H9 (cell line): ENCODE results near the gene MS4A15. TPM values are rescaled to one million over a fixed set of nuclear protein-coding genes. Genes with fewer than 3 reads are reported as not detected.

Experiments used
- DNase-seq: peaks from one replicate; pipeline ENCODE4 v3.0.0-alpha.2; 2017
- H2AFZ ChIP-seq: one replicate; pipeline ENCODE4 v1.6.1; 2013; ENCODE audit warnings: mild to moderate bottlenecking, low read length, control low read depth, moderate library complexity
- H2AK5ac ChIP-seq: 2 replicates; pipeline ENCODE4 v1.6.1; 2013; ENCODE audit warnings: low read length, control low read depth, mixed read lengths; ENCODE audit not compliant: insufficient read length
- H2BK120ac ChIP-seq: one replicate; pipeline ENCODE4 v1.6.1; 2013; ENCODE audit warnings: low read depth, mild to moderate bottlenecking, low read length, control low read depth, inconsistent platforms; ENCODE audit not compliant: poor library complexity, severe bottlenecking
- H2BK12ac ChIP-seq: 2 replicates; pipeline ENCODE4 v1.6.1; 2013; ENCODE audit warnings: low read length, control low read depth, mixed read lengths, low read depth; ENCODE audit not compliant: insufficient read length
- H2BK15ac ChIP-seq: 2 replicates; pipeline ENCODE4 v1.6.1; 2013; ENCODE audit warnings: low read depth, low read length, control low read depth
- H2BK20ac ChIP-seq: one replicate; pipeline ENCODE4 v1.6.1; 2013; ENCODE audit warnings: low read depth, mild to moderate bottlenecking, low read length, control low read depth, inconsistent platforms; ENCODE audit not compliant: poor library complexity, severe bottlenecking
- H2BK5ac ChIP-seq: 2 replicates; pipeline ENCODE4 v1.6.1; 2013; ENCODE audit warnings: low read length, control low read depth, mixed read lengths; ENCODE audit not compliant: insufficient read length
- H3K14ac ChIP-seq: 2 replicates; pipeline ENCODE4 v1.6.1; 2013; ENCODE audit warnings: low read length, control low read depth; ENCODE audit not compliant: insufficient read depth
- H3K18ac ChIP-seq: 2 replicates; pipeline ENCODE4 v1.6.1; 2013; ENCODE audit warnings: low read depth, mild to moderate bottlenecking, mixed read lengths, low read length, control low read depth; ENCODE audit not compliant: insufficient read length
- H3K23ac ChIP-seq: 2 replicates; pipeline ENCODE4 v1.6.1; 2013; ENCODE audit warnings: low read length, control low read depth, mixed read lengths, low read depth; ENCODE audit not compliant: insufficient read length
- H3K23me2 ChIP-seq: 2 replicates; pipeline ENCODE4 v1.6.1; 2013; ENCODE audit warnings: low read depth, mild to moderate bottlenecking, mixed read lengths, low read length, control low read depth; ENCODE audit not compliant: insufficient read length, poor library complexity, severe bottlenecking
- H3K27ac ChIP-seq: 2 replicates; pipeline ENCODE4 v1.5.1; 2013; ENCODE audit warnings: low read length, control low read depth, mixed read lengths, low read depth; ENCODE audit not compliant: insufficient read length
- H3K27me3 ChIP-seq: 2 replicates; pipeline ENCODE4 v1.6.1; 2013; ENCODE audit warnings: low read length, control low read depth, inconsistent platforms; ENCODE audit not compliant: insufficient read depth
- H3K4ac ChIP-seq: 2 replicates; pipeline ENCODE4 v1.6.1; 2013; ENCODE audit warnings: low read depth, mild to moderate bottlenecking, control low read depth, inconsistent platforms, low read length, moderate library complexity
- H3K4me1 ChIP-seq: 2 replicates; pipeline ENCODE4 v1.6.1; 2013; ENCODE audit warnings: low read length, control low read depth, inconsistent platforms; ENCODE audit not compliant: insufficient read depth
- H3K4me2 ChIP-seq: 2 replicates; pipeline ENCODE4 v1.6.1; 2013; ENCODE audit warnings: low read length, control low read depth, mixed read lengths; ENCODE audit not compliant: insufficient read length, insufficient read depth
- H3K56ac ChIP-seq: 2 replicates; pipeline ENCODE4 v1.6.1; 2013; ENCODE audit warnings: low read depth, mild to moderate bottlenecking, mixed read lengths, low read length, control low read depth; ENCODE audit not compliant: insufficient read length
- H3K79me1 ChIP-seq: 2 replicates; pipeline ENCODE4 v1.6.1; 2013; ENCODE audit warnings: low read depth, mild to moderate bottlenecking, moderate library complexity, low read length, control low read depth, inconsistent platforms; ENCODE audit not compliant: insufficient read depth, poor library complexity, severe bottlenecking
- H3K79me2 ChIP-seq: 2 replicates; pipeline ENCODE4 v1.6.1; 2013; ENCODE audit warnings: low read length, control low read depth, inconsistent platforms; ENCODE audit not compliant: insufficient read depth
- H3K9ac ChIP-seq: 2 replicates; pipeline ENCODE4 v1.6.1; 2013; ENCODE audit warnings: low read length, control low read depth, mixed read lengths; ENCODE audit not compliant: insufficient read length; ENCODE audit errors: extremely low read depth
- H3K9me3 ChIP-seq: one replicate; pipeline ENCODE4 v1.6.1; 2013; ENCODE audit warnings: low read depth, low read length, inconsistent platforms; ENCODE audit not compliant: control insufficient read depth
- H3T11ph ChIP-seq: one replicate; pipeline ENCODE4 v1.6.1; 2013; ENCODE audit warnings: mild to moderate bottlenecking, low read length, control low read depth, inconsistent platforms
- H4K20me1 ChIP-seq: one replicate; pipeline ENCODE4 v1.6.1; 2013; ENCODE audit not compliant: control insufficient read depth, insufficient read length, insufficient read depth
- H4K5ac ChIP-seq: 2 replicates; pipeline ENCODE4 v1.6.1; 2013; ENCODE audit warnings: low read depth, mild to moderate bottlenecking, mixed read lengths, low read length, control low read depth; ENCODE audit not compliant: insufficient read length
- H4K8ac ChIP-seq: replicated peaks from 2 replicates; pipeline ENCODE4 v1.6.1; 2013; ENCODE audit warnings: low read length, control low read depth, mixed read lengths, low read depth; ENCODE audit not compliant: insufficient read length
- H4K91ac ChIP-seq: 2 replicates; pipeline ENCODE4 v1.6.1; 2013; ENCODE audit warnings: low read depth, mild to moderate bottlenecking, moderate library complexity, mixed read lengths, low read length, control low read depth; ENCODE audit not compliant: insufficient read length
- H3K27ac Mint-ChIP-seq, 3 experiments: 2 replicates in 2 of 3; 3 replicates in 1 of 3; pipeline ENCODE4 v1.8.0; 2020 to 2021; ENCODE audit warnings: mixed read lengths in 3 of 3, mild to moderate bottlenecking in 1 of 3, moderate library complexity in 1 of 3
- H3K27me3 Mint-ChIP-seq: 2 replicates; pipeline ENCODE4 v1.8.0; 2021; ENCODE audit warnings: low read depth, mild to moderate bottlenecking, moderate library complexity, mixed read lengths
- H3K36me3 Mint-ChIP-seq, 3 experiments: 2 replicates in 2 of 3; 3 replicates in 1 of 3; pipeline ENCODE4 v1.8.0; 2020 to 2021; ENCODE audit warnings: low read depth in 3 of 3, mixed read lengths in 3 of 3; ENCODE audit not compliant: insufficient read depth in 1 of 3
- H3K4me1 Mint-ChIP-seq, 2 experiments: 2 replicates each; pipeline ENCODE4 v1.8.0; 2020; ENCODE audit warnings: mixed read lengths in 2 of 2
- H3K4me3 Mint-ChIP-seq, 2 experiments: 2 replicates in 1 of 2; 3 replicates in 1 of 2; pipeline ENCODE4 v1.8.0; 2020 to 2021; ENCODE audit warnings: mild to moderate bottlenecking in 2 of 2, mixed read lengths in 2 of 2, moderate library complexity in 1 of 2
- H3K9me3 Mint-ChIP-seq, 2 experiments: 2 replicates in 1 of 2; 3 replicates in 1 of 2; pipeline ENCODE4 v1.8.0; 2020; ENCODE audit warnings: mild to moderate bottlenecking in 2 of 2, mixed read lengths in 2 of 2, moderate library complexity in 1 of 2
- CTCF ChIP-seq: fragments of 200-600 bp; sonication (generic); conservative IDR thresholded peaks from 3 replicates; pipeline ENCODE4 v1.8.0; 2021; ENCODE audit warnings: antibody characterized with exemption, mild to moderate bottlenecking
- WGBS: extraction: QIAGEN DNeasy Blood & Tissue Kit; methylation state at CpG from one replicate; pipeline ENCODE4 v1.1.7; 2013; ENCODE audit warnings: missing lambda C conversion rate, low lambda C conversion rate, mixed read lengths; ENCODE audit not compliant: insufficient read length; ENCODE audit errors: extremely low coverage; 5-methylcytosine and 5-hydroxymethylcytosine counted together
- total RNA-seq: library from RNA; stranded (reverse); gene quantifications from 2 replicates; pipeline ENCODE4 v1.2.1, GENCODE V29; 2021

The MS4A15 gene
- total RNA-seq, 1 experiment from 2014 or later = 0.11 TPM

- Histone ChIP-seq H3K18ac (no peak overlapping the region), H2BK15ac (no peak overlapping the region), H3K4me2 (no peak overlapping the region), H3K79me2 (no peaks in the 10 kb centered on the region), H3K4ac (no peak overlapping the region), H2BK20ac (no peak overlapping the region), H3K14ac (no peak overlapping the region), H3K4me1 (no peaks in the 10 kb centered on the region), H3K9ac (no peak overlapping the region), H2BK120ac (no peak overlapping the region), H3K27me3 (no peaks in the 10 kb centered on the region), H2BK5ac (no peak overlapping the region), H3K56ac (no peak overlapping the region), H2AK5ac (no peak overlapping the region), H4K91ac (no peak overlapping the region), H3K9me3 (no peaks in the 10 kb centered on the region), H3K23ac (no peak overlapping the region), H3K23me2 (no peaks in the 10 kb centered on the region), H2BK12ac (no peak overlapping the region), H3K79me1 (no peaks in the 10 kb centered on the region), H4K20me1 (no peaks in the 10 kb centered on the region), H3K27ac (no peak overlapping the region), H2AFZ (no peak overlapping the region), H4K5ac (no peak overlapping the region), H3T11ph (no peak overlapping the region), H4K8ac (no peak overlapping the region)
- no peak for DNase-seq
- Mint-ChIP-seq H3K27ac (no peak overlapping the region), H3K36me3 (peaks cover 2 to 10% (median 2%) of the 10 kb centered on the region in 3 experiments; a peak in 5 of 7 replicates), H3K9me3 (peaks cover 15 to 22% of the 10 kb centered on the region in 2 experiments), H3K27me3 (peaks cover 11% of the 10 kb centered on the region), H3K4me1 (no peaks in the 10 kb centered on the region), H3K4me3 (no peak overlapping the region)
- TF ChIP-seq CTCF = no peak
- no CpG with 5 or more reads among the region's 4 CpGs for WGBS
Measured at GRCh38 chr11:60719391-60719790, 37.3 kb upstream of the MS4A15 start.
